Measurements from ENCODE around the gene IL27RA.

- no peak for TF ChIP-seq POLR2A (IDR thresholded peaks at IDR 0.05)
- TF ChIP-seq, protein P1, sequence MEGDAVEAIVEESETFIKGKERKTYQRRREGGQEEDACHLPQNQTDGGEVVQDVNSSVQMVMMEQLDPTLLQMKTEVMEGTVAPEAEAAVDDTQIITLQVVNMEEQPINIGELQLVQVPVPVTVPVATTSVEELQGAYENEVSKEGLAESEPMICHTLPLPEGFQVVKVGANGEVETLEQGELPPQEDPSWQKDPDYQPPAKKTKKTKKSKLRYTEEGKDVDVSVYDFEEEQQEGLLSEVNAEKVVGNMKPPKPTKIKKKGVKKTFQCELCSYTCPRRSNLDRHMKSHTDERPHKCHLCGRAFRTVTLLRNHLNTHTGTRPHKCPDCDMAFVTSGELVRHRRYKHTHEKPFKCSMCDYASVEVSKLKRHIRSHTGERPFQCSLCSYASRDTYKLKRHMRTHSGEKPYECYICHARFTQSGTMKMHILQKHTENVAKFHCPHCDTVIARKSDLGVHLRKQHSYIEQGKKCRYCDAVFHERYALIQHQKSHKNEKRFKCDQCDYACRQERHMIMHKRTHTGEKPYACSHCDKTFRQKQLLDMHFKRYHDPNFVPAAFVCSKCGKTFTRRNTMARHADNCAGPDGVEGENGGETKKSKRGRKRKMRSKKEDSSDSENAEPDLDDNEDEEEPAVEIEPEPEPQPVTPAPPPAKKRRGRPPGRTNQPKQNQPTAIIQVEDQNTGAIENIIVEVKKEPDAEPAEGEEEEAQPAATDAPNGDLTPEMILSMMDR (IDR thresholded peaks at IDR 0.05), result no peak
These were observed 47.4 kb upstream of the IL27RA start for GRCh38 chr19:13984186-13984585.

All from heart left ventricle (tissue), 13 donors.